DMS53 treated with DMSO at 0.1 percent for 48 hours (cell line): Measurements from ENCODE around the gene S100A3.

Source experiments
- DNase-seq: peaks from one replicate; lab custom pipeline; 2025; ENCODE audit not compliant: unreplicated experiment; lab: John Stamatoyannopoulos, UW

Gene S100A3

DNA sequence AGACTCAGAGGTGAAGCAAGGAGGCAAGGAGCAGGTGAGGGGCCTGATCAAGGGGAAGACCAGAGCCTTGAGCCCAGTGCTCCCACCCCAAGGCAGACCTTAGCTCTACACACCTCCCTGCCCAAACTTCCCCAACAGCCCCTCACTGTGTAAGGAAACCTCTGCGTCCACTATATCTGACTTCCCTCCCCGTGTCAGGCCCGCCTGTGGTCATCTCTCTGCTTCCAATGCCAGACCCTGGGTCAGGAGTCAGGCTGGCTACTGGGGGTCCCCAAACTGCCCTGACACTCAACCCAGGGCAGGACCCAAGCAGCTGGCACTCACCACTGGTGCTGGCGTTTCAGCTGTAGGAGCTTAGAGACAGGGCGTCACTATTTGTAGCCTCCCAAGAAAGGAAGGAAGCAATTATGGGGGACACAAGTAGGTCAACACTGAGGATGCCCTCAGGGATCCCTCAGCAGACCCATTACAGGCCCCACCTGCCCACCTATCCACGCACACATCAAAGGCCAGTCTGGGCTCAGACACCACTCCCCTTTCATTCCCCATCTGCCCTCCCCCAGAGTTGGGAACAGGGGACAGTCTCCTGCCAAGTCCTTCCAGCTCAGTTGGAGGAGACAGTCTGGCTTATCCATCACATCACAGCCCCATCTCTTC is 811 bp upstream of the S100A3 start:
- DNase-seq = no peak

DNA sequence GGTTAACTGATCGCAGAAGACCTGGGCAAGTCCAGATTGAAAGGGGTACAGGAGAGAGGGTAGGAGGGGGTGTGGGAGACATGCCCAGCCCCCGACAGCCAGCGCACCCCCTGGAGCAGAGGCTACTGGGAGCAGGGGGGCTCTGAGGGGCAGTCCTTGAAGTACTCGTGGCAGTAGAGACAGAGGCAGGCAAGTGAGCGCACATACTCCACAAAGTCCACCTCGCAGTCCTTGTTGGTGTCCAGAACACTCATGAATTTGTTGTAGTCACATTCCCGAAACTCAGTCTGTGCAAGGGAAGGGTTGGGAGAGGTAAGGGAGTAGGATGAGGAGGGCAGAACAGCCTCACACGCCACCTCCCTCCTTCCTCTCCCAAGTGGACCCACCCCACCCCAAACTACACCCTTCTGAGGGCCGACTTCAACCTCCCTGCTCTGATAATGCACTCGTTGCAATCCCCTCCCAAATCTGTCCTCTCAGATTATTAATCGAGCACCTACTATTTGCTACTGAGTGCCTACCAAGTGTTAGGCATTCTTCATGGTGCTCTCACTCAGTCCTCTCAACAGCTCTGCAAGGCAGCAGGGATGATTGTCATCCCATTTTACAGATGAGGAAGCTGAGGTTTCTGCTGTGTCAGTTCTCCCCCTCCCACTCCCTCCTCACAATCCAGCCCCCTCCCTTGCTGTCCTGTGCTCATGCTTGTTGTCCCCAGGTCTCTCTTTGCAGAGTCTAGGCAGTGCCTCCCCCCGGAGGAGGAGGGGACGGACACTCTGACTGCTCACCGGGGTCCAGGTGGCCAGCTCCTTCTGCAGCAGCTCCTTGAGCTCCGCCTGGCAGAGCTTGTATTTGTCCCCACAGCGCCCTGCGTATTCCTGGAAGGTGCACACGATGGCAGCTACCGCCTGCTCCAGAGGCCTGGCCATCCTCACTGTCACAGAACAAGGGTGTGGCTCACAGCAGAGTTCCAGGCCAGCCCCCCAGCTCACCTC is 1.2 kb downstream of the S100A3 start:
- DNase-seq = no peak

GRCh38 chr1:153546796-153547559 is 2.1 kb downstream of the S100A3 start:
- DNase-seq = no peak

DNA sequence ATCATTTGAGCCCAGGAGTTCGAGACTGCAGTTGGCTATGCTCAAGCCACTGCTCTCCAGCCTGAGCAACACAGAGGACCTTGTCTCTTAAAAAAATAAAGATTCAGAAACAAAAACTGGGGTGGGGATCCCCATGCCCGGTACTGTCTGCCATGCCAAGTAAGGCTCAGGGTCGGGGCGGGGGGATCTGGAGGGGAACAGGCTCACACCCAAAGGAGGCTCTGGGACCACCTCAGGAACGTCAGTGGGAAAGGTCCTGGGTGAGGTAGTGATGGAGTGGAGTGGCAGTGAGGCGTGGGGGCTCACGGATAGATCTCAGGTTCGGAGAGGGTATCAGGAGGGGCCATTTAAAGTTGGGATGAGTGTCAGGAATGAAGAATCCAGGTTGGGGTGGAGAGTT is 2.7 kb downstream of the S100A3 start:
- no peak for DNase-seq

DNA sequence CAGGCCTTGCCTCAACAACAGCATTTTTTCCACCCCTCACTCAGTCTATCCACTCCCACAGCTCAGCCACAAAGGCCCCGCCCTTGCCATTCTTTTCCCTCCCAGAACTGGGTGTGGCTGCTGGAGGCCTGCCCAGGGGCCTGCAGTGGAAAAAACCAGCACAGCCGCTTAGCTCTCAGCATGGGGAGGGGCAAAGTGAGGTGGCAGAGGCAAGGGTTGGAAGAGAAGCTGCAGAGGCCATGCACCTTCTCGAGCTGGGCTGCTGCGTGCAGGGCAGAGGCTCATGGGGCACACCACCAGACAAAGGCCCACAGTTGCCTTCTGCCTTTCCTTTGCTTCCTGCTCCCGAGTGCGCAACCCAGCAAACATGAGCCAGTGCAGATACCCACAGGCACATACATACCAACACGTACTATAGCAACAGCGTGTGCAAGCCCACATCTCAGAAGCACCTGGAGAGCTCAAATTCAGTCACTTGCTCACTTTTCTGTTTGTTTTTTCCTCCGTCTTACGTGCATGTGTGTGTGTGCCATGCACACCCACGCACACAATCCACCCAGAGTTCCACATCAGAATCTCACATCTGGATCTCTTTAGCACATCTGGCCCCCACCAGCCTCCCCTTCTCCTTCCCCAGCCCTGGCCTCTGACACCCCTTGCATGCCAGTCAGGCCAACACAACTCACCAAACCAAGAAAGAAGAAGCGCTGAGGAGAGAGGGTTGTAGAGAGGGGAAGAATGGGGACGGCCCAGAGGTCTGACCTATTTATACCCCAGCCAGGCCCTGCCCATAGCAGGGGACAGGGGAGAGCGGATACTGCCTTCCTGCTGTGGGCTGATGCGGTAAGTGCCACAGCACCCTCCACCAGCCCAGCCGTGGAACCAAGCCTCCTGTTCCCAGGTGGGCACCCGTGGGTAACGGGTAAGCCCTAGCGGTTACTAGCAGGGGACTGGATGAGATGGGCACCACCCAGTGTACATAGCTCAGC is 3.7 kb downstream of the S100A3 start, which contains the start of gene S100A4:
Gene S100A4, minus strand, starts transcription at position 740 of the 989 bp plus-strand sequence. CDS start 1,012 bp downstream, outside the sequence.
- DNase-seq = peak; percentile 37

DNA sequence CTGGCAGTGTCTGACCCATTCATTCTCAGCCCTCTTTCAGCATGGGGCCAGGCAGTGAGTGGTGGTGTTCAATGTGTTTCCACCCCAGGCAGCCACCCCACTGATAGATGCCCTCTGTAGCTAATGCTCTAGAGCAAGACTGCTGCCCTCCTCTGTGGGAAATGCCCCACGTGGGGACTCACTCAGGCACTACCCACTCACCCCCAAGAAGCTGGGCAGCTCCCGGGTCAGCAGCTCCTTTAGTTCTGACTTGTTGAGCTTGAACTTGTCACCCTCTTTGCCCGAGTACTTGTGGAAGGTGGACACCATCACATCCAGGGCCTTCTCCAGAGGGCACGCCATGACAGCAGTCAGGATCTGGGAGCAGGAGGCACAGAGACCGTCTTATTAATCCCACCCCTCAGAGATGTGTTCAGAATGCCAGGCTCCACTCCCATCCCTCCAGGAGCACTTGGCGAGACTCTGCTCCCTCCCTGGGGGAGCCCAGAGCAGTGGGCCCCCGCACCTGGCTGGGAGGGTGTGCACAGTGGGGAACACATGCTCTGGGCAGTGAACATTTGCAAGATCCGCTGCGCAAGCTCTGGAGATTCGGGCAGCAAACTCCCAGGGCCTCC is 4.5 kb downstream of the S100A3 start:
- DNase-seq = no peak

DNA sequence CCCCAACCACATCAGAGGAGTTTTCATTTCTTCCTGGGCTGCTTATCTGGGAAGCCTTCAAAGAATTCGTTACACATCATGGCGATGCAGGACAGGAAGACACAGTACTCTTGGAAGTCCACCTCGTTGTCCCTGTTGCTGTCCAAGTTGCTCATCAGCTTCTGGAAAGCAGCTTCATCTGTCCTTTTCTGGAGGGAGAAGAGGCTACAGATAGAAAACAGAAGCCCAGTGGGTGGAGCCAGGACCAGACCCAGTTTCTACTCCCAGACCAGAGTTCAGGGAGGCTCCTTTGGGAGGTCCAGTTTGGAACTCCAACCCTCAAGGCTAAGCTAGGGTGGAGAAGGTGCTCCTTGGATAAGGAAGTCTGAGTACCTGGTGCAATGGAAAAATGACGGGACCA is 5.3 kb downstream of the S100A3 start:
- no peak for DNase-seq

DNA sequence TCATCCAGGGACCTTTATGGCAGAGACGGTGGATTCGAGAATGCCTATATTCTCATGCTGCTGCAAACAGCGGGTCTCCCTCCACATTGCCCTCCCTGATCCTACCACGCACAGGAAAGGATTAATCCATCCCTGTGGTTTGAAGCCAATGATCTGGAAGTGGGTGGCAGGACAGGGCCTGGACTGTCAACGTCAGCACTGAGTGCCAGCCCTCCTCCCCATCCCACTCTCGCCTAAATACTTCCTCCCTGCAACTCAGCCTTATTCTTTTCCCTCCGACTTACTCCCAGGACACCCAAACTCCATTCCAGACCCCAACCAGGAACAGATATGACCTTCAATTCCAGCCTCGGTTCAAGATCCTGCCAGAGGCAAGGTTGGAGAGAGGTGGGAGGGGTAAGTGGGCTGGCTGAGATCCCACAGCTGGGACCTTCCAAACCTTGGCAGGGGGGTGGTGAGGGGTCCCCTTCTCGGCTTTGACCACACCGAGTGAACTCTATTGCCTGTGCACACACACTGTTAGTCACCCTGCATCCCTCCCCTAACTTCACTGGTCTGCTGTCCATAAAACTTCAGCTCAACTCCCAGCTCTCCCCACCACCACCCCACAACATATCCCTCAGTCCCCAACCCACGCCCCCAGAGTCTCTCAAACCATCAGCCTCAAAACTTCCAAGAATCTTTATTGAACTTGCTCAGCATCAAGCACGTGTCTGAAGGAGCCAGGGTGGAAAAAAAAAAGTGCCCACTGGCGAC is 5.9 kb downstream of the S100A3 start:
- no peak for DNase-seq

- no peak for DNase-seq
Observed at GRCh38 chr1:153541641-153542590, 7.1 kb downstream of the S100A3 start.

DNA sequence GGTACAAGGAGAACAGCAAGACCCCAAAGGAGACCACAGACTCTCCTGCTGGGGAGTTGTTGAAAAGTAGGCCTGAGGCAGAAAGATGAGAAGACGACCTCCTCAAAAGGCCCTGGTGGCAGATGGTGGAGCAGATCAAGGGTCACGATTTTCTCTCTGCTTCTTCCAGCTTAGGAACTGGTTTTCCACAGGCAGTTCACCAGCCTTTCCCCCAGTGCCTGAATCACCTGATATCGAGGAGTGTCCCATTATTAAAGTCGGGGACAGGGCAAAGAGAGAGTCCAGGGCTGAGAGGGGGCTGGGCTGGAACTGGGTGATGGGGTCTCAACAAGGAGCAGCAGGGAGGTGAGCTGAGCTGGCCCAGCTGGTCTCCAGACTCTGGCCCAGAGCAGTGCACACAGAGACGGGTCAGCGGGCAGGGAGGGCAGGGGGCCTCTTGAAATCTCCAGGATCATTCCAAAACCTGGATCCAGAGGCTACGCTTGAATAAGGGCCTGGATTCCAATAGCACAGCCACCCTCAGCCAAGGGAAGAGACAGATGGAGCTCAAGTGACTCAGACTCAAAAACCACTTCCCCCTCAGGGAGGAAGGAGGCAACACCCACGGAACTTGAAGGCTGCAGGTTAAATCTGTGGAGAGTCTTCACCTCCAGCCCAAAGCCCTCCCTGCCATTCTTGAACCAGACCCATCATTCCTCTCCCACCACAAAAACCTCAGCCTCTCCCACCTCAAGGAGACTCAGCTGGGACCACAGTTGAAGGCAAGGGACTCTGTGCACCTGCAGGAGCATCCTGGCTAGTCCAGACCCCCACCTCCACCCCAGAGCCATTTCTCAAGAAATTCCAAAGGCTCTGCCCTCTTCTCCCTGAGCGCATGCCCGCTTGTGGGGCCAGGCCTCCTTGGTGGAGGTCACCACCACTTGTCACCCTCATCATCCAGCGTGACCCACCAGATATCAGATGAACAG is 8.4 kb downstream of the S100A3 start, which contains the start of gene S100A5:
Gene S100A5, minus strand, starts transcription at position 541 of the 968 bp plus-strand sequence. CDS start 743 bp downstream, outside the sequence.
- DNase-seq = no peak

DNA sequence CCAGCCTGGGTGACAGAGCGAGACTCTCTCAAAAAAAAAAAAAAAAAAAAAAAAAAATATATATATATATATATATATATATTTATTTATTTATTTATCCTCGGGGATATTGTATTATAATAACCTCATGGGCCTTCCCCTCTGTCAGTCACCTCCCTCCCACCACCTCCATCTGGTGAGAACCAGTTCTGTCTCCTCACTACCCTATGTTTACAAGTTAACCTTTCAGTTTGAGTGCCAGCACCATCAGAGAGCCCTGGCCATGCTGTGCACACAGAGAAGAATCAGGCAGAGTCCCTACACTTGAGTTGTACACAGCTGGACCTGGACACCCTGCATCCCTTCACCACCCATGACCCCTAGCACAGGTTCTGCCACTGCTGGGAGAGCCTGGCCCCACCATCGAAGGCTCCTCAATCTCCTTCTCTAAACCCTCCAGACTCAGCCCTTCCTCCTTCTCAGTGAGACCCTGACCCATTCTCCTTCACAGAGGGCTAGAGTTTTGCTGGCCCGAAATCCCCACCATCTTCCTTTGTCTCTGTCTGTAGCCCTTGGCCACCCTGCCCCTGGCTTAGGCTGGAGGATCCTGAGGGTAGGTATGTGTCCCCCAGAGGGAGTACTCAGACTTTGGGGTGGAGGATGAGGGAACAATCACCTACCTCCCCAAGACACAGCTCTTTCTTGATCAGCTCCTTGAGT is 9.5 kb downstream of the S100A3 start:
- peak; percentile 23 for DNase-seq

DNA sequence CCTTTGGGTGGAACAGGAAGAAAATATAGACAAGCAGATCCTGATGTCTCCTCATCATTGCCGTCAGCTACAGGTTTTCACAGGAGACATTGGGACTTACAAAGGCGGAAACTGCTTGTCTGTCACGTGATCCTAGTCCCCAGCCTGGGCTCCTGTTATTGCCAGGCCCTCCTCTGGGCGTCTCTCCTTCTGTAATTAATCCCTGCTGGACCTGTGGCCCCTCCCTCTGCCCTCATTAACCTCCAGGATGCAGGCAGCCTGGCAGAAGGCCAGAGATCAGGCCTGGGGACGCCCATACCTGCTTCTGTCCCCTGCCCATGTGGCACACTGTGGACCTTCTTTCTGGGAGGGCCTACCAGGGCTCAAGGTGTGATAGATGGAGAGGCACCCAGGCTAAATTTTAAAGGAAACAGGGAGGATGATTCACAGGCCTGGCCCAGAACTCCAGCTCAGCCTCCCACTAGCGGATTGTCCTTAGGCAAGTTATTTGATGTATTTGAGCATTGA is 10.7 kb downstream of the S100A3 start:
- no peak for DNase-seq

GRCh38 chr1:153537376-153537730 is 11.7 kb downstream of the S100A3 start:
- no peak for DNase-seq

GRCh38 chr1:153536671-153537375 is 12.2 kb downstream of the S100A3 start:
- DNase-seq = no peak

DNA sequence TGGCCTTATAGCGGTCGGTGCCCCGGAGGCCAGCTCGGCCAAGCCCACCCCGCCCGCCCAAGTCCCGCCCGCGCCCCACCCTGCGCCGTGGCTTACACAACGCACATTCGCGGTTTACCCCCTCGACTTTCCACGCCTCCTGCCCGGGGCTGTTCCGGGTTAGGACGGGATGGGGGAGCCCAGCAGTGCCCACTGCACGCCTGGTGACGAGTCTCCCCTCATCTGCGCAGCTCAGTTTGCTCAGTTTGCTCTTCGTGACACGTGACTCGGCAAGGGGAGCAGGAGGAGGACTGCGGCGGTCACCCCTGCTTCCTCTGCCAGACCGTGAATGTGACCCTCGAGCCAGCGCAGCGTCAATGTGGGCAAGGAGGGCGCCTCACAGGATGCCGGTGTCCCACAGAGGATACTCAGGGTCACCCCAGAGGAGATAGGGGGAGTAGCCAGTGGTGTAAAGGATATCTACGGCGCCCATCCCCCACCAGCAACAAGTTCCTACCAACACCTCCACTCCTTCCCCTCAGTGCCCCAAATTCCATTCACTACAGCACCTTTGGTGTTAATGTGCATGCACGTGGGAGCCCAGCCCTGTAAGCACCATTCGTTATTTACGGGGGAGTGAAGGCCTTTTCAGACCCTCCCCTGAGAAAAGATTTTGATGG is 12.9 kb downstream of the S100A3 start:
- peak; percentile 33 for DNase-seq
